Activated naive CD4-positive, alpha-beta T cell treated with anti-CD3 and anti-CD28 coated beads, Interleukin-2, amount 10 ng/mL, durations not matched to agents 5 hours and 36 hours (primary cell): Measurements from ENCODE around the gene SLC39A3. TPM values are rescaled to one million over a fixed set of nuclear protein-coding genes. Genes with fewer than 3 reads are reported as not detected.

Source experiments
- total RNA-seq, 2 experiments: library from RNA; stranded (reverse); gene quantifications; one replicate each; pipeline ENCODE4 v1.2.3, GENCODE V29; 2021

The SLC39A3 gene
- 10 to 100 TPM; 18.5 to 21.5 TPM for total RNA-seq

GRCh38 chr19:2739602-2740313 lies at the start of gene SLC39A3:
Gene SLC39A3 (minus strand): TSS chr19:2740017. CDS start chr19:2737257, 2,760 bp downstream.

GRCh38 chr19:2785244-2785997 lies 45.6 kb upstream of the SLC39A3 start, which contains the start of gene THOP1:
Gene THOP1 (plus strand): TSS chr19:2785503. CDS start chr19:2785663, 160 bp downstream.

GRCh38 chr19:2782936-2783780 lies 43.3 kb upstream of the SLC39A3 start, which contains the start of gene SGTA:
Gene SGTA (minus strand): TSS chr19:2783273. CDS start chr19:2769068, 14,205 bp downstream.

DNA sequence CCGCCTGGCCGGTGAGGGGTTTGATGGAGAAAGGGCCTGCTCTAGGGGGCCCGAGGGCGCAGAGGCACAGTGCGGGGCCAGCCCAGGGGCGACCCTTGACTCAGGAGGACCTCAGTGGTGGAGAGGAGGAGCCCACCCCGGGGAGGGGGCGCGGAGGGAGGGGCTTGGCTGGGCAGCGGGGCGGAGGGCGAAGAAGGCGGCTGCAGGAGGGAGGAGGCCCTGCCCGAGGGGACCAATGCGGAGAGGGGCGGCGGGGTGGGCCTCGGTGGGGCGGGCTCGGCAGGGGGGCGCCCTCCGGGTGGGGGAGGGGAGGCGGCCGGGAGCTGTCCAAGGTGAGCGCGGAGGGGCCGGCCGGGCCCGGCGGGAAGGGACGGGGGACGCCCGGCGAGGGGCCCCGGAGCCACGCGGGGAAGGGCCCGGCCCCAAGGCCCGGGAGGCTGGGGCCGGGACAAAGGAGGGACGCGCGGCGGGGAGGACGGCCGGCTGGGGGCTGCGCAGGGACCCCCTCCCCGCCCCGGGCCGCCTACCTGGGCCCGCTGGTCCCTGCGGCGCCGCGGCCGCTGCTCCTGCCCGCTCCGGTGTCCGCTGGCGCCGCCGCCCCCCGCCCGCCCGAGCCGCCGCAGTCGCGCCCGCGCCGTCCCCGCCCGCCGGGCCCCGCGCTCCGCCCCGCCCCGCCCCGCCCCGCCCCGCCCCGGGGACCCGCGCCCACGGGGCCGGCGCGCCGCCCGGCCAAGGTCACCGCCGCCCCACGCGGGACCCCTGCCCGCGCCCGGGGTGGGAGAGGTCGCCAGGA lies 18.8 kb downstream of the SLC39A3 start, which contains the start of gene DIRAS1:
DIRAS1 (minus strand) TSS at position 596 of the 793 bp plus-strand sequence. CDS start 3,566 bp downstream, outside the sequence.

DNA sequence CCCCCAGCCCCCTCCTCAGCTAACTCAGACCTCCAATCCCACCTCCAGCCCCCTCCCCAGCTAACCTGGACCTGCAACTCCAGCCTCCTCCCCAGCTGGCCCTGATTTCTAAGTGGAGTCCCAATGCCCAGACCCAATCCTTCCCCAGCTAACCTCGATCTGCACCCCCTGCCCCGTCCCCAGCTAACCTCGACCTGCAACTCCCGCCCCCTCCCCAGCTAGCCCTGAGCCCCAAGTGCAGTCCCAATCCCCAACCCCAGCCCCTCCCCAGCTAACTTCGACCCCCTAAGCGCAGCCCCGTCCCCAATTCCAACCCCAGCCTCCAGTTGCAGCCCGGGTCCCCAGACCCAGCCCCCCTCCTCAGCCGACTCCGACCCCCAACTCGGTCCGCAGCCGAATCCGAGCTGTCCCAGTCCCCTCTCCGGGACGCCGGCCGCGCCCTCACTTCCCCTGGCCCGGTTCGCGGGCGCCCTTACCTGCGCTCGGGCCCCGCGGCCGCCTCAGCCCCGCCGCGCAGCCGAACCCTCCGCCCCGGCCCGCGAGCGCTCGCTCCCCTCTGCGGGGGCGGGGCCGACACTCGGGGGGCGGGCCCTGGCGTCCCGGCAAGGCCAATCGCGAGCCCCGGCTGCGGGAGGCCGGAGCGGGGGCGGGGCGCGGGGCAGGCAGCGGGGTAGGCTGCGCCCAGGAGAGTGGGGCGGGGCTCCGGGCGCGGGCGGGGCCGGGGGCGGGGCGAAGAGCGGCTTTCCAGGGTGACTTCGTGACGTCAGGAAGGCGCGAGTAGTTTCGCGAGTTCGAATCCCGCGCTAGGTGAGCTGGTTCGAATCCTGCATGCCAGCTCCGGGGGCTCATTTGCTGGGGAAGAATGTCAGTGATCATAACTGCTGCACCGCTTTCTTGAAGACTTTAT lies 37.4 kb downstream of the SLC39A3 start, which contains the start of gene GNG7:
GNG7 (minus strand) TSS at position 525 of the 907 bp plus-strand sequence. CDS start 182,006 bp downstream, outside the sequence.

Other genes starting within 250 kb of the SLC39A3 start
- under 1 TPM; 0.68 to 0.72 TPM for gene GNG7, start 37.3 kb downstream of the SLC39A3 start, total RNA-seq
- not detected for gene DIRAS1, start 18.6 kb downstream of the SLC39A3 start, total RNA-seq
- gene SGTA, start 43.3 kb upstream of the SLC39A3 start, total RNA-seq = 10 to 100 TPM; 37.6 to 37.8 TPM
- gene THOP1, start 45.5 kb upstream of the SLC39A3 start, total RNA-seq = 10 to 100 TPM; 62.0 to 66.6 TPM
- 1 to 10 TPM; 3.3 to 3.8 TPM for gene ZNF554, start 79.9 kb upstream of the SLC39A3 start, total RNA-seq
- gene ZNF555, start 101.5 kb upstream of the SLC39A3 start, total RNA-seq = 1 to 10 TPM; 3.9 to 4.3 TPM
- not detected for gene ZNF556, start 127.3 kb upstream of the SLC39A3 start, total RNA-seq
- gene ZNF57, start 160.9 kb upstream of the SLC39A3 start, total RNA-seq = 1 to 10 TPM; 3.5 to 3.8 TPM
- 1 to 10 TPM; 3.8 to 4.3 TPM for gene ZNF77, start 205.0 kb upstream of the SLC39A3 start, total RNA-seq
- gene TLE6, start 237.5 kb upstream of the SLC39A3 start, total RNA-seq = 1 to 10 TPM; 1.2 to 2.1 TPM